Effector CD4-positive, alpha-beta T cell (primary cell): ENCODE data around the gene ATF7.
"Not testable (repeated sequence)": the region's sequence is repeated elsewhere in the genome, so short reads cannot be mapped to it uniquely, and the experiment has no call there.

Source experiments
- DNase-seq: peaks from one replicate; pipeline ENCODE4 v3.0.0-alpha.2; 2020
- total RNA-seq: gene quantifications from one replicate; lab custom pipeline; 2026; lab: John Stamatoyannopoulos, UW

Gene ATF7
- 12.2 reads per million, percentile 36 among the genes with 10 or more reads in this experiment for total RNA-seq

GRCh38 chr12:53625946-53626701, at the start of gene ATF7:
Gene ATF7, minus strand, starts transcription at chr12:53626382. Its CDS starts 25,382 bp downstream, at chr12:53601000.
- peak; percentile 97 for DNase-seq

- no peak for DNase-seq
Observed at GRCh38 chr12:53674977-53675700, 49.0 kb upstream of the ATF7 start.

- DNase-seq, result no peak
Observed at GRCh38 chr12:53670971-53671370, 44.8 kb upstream of the ATF7 start.

- no peak for DNase-seq
Observed at GRCh38 chr12:53670308-53670707, 44.1 kb upstream of the ATF7 start.

GRCh38 chr12:53667080-53667479, 40.9 kb upstream of the ATF7 start:
- no peak for DNase-seq

GRCh38 chr12:53664936-53665335, 38.8 kb upstream of the ATF7 start:
- no peak for DNase-seq

- DNase-seq, result no peak
Observed at GRCh38 chr12:53664191-53664590, 38.0 kb upstream of the ATF7 start.

GRCh38 chr12:53660041-53660440, 33.9 kb upstream of the ATF7 start:
- no peak for DNase-seq

- DNase-seq, result no peak
Observed at GRCh38 chr12:53659571-53659981, 33.4 kb upstream of the ATF7 start.

- no peak for DNase-seq
Observed at GRCh38 chr12:53659011-53659551, 32.9 kb upstream of the ATF7 start.

- no peak for DNase-seq
Observed at GRCh38 chr12:53657041-53657440, 30.9 kb upstream of the ATF7 start.

GRCh38 chr12:53653595-53653994, 27.4 kb upstream of the ATF7 start:
- DNase-seq, result no peak

- DNase-seq, result no peak
Observed at GRCh38 chr12:53652366-53652765, 26.2 kb upstream of the ATF7 start.

GRCh38 chr12:53651737-53652136, 25.6 kb upstream of the ATF7 start:
- no peak for DNase-seq

- DNase-seq, result not testable (repeated sequence)
Observed at GRCh38 chr12:53646300-53646699, 20.1 kb upstream of the ATF7 start.

GRCh38 chr12:53645165-53645564, 19.0 kb upstream of the ATF7 start:
- DNase-seq, result no peak

GRCh38 chr12:53644133-53644532, 18.0 kb upstream of the ATF7 start:
- DNase-seq, result no peak

GRCh38 chr12:53643232-53643979, 17.2 kb upstream of the ATF7 start:
- DNase-seq, result no peak

- DNase-seq, result no peak
Observed at GRCh38 chr12:53638057-53638456, 11.9 kb upstream of the ATF7 start.

- no peak for DNase-seq
Observed at GRCh38 chr12:53636641-53637040, 10.5 kb upstream of the ATF7 start.

GRCh38 chr12:53635708-53636107, 9.5 kb upstream of the ATF7 start:
- DNase-seq, result not testable (repeated sequence)

- no peak for DNase-seq
Observed at GRCh38 chr12:53631721-53632120, 5.5 kb upstream of the ATF7 start.

- DNase-seq, result no peak
Observed at GRCh38 chr12:53627919-53628318, 1.7 kb upstream of the ATF7 start.
